Common myeloid progenitor, CD34-positive (primary cell): ENCODE data around the gene CYTH3.

ENCODE experiments used
- CTCF ChIA-PET: fragments of 350-600 bp; sonication (Branson Sonifier 250); formaldehyde crosslinking; loops from one replicate; lab custom pipeline; 2021; ENCODE audit warnings: antibody characterized with exemption; lab: Charles Lee
- POLR2A ChIA-PET: fragments of 350-600 bp; sonication (Branson Sonifier 250); formaldehyde crosslinking; loops from one replicate; lab custom pipeline; 2021; ENCODE audit warnings: antibody characterized with exemption; lab: Charles Lee
- DNase-seq, 3 donors: peaks; one replicate each; pipeline versions ENCODE4 v3.0.0 to v3.0.0-alpha.2; 2013
- H3K27ac ChIP-seq, 2 experiments: 1 replicate in 1 of 2; 2 replicates in 1 of 2; pipeline ENCODE4 v1.7.0; 2013; ENCODE audit warnings: inconsistent platforms in 2 of 2, low read length in 2 of 2, mild to moderate bottlenecking in 2 of 2, low read depth in 1 of 2, moderate library complexity in 1 of 2; ENCODE audit not compliant: severe bottlenecking in 2 of 2, insufficient read depth in 1 of 2, poor library complexity in 1 of 2
- H3K27me3 ChIP-seq, 5 experiments: replicated peaks in 2 of 5; 1 replicate in 3 of 5; 2 replicates in 2 of 5; pipeline versions ENCODE4 v1.6.1 to v1.7.0; 2013; ENCODE audit warnings: low read length in 4 of 5, mild to moderate bottlenecking in 2 of 5, moderate library complexity in 2 of 5, inconsistent platforms in 1 of 5; ENCODE audit not compliant: insufficient read depth in 5 of 5, control insufficient read depth in 4 of 5
- H3K36me3 ChIP-seq, 4 experiments: 1 replicate in 2 of 4; 2 replicates in 2 of 4; pipeline versions ENCODE4 v1.6.1 to v1.7.0; 2013; ENCODE audit warnings: low read length in 3 of 4, control low read depth in 1 of 4, mild to moderate bottlenecking in 1 of 4; ENCODE audit not compliant: control insufficient read depth in 4 of 4, insufficient read depth in 4 of 4
- H3K4me1 ChIP-seq, 4 experiments: 1 replicate in 3 of 4; 2 replicates in 1 of 4; pipeline versions ENCODE4 v1.6.1 to v1.7.1; 2013; ENCODE audit warnings: low read length in 3 of 4, mild to moderate bottlenecking in 3 of 4, control low read depth in 1 of 4, inconsistent platforms in 1 of 4, moderate library complexity in 1 of 4; ENCODE audit not compliant: control insufficient read depth in 4 of 4, insufficient read depth in 4 of 4; ENCODE audit errors: control extremely low read depth in 1 of 4
- H3K4me3 ChIP-seq, 7 experiments: 1 replicate in 4 of 7; 2 replicates in 3 of 7; pipeline versions ENCODE4 v1.5.1 to v1.7.0; 2013; ENCODE audit warnings: mild to moderate bottlenecking in 7 of 7, low read length in 6 of 7, moderate library complexity in 6 of 7, inconsistent platforms in 2 of 7, low read depth in 2 of 7, control low read depth in 1 of 7; ENCODE audit not compliant: insufficient read depth in 4 of 7, control insufficient read depth in 1 of 7; ENCODE audit errors: extremely low read depth in 1 of 7
- H3K9me3 ChIP-seq, 5 experiments: 1 replicate in 4 of 5; 2 replicates in 1 of 5; pipeline versions ENCODE4 v1.6.1 to v1.7.1; 2013; ENCODE audit warnings: low read length in 4 of 5, mild to moderate bottlenecking in 2 of 5, inconsistent platforms in 1 of 5, low read depth in 1 of 5, moderate library complexity in 1 of 5; ENCODE audit not compliant: control insufficient read depth in 4 of 5, insufficient read depth in 2 of 5; ENCODE audit errors: control extremely low read depth in 1 of 5
- WGBS: methylation state at CpG from one replicate; pipeline ENCODE4 v1.1.5; 2013; ENCODE audit not compliant: insufficient coverage; 5-methylcytosine and 5-hydroxymethylcytosine counted together

CYTH3 gene

GRCh38 chr7:6149996-6150395, 122.4 kb downstream of the CYTH3 start:
- Histone ChIP-seq H3K36me3 (peaks cover 17 to 93% (median 66%) of the 10 kb centered on the region in 4 experiments), H3K9me3 (no peaks in the 10 kb centered on the region), H3K4me3 (no peak overlapping the region), H3K27me3 (no peaks in the 10 kb centered on the region), H3K27ac (no peak overlapping the region), H3K4me1 (no peaks in the 10 kb centered on the region)
- 92% methylated on average over 18 of the region's 19 CpGs for WGBS
- POLR2A ChIA-PET: no interaction called here
- CTCF ChIA-PET: interaction anchor here (1.5 to 1.8 kb wide), 2 partner anchors 10 to 173 kb away, joined by 6 read pairs; no protein-coding TSS in a partner anchor
- no peak for DNase-seq

DNA sequence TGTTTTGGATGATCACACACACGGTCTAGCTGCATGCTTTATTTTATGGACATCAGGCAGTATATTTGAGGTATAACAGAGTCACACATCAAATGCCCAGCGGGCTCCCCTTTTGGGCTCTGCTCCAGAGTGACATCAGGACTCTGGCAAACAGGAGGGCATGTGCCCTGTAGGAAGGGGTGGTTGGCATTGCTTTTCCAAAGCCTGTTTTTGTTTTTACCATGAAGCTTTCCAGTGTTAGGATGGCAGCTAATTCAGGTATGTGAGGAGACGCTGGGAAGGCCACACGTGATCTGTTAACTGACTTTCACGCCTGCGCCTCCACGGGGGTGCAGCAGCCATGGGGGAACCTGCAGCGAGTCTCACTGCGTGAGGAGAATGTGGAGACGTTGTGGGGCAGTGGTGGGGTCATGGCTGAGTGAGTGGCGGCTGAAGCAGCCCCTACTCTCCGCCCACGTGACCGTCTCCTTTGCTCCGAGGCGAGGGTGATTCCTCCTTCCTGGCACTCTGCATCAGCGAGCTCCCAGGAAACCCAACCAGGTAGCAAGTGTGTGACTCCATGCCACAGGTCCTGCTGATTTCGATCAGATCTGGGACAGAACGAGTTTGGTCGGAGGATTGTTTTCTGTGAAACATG, 123.6 kb downstream of the CYTH3 start:
- H3K9me3 ChIP-seq: no peaks in the 10 kb centered on the region
- no peak overlapping the region for H3K27ac ChIP-seq
- peaks cover 17 to 88% (median 68%) of the 10 kb centered on the region in 4 experiments for H3K36me3 ChIP-seq
- ChIA-PET CTCF (interaction anchor here (0.8 to 1.5 kb wide), 3 partner anchors 9 to 174 kb away, joined by 3 to 6 read pairs (median 5); no protein-coding TSS in a partner anchor), POLR2A (interaction anchor here (0.6 kb wide), 1 partner anchor 158 kb away, joined by 5 read pairs; no protein-coding TSS in a partner anchor)
- DNase-seq: no peak
- H3K27me3 ChIP-seq: no peaks in the 10 kb centered on the region
- no peak overlapping the region for H3K4me3 ChIP-seq
- WGBS: 97% methylated on average over 20 of the region's 20 CpGs
- peaks cover 0 to 3% (median under 1%) of the 10 kb centered on the region in 4 experiments for H3K4me1 ChIP-seq

- peaks cover 17 to 87% (median 68%) of the 10 kb centered on the region in 4 experiments for H3K36me3 ChIP-seq
- no peak for DNase-seq
- ChIA-PET POLR2A (no interaction called here), CTCF (interaction anchor here (1.1 kb wide), 2 partner anchors 9 to 109 kb away, joined by 3 read pairs; no protein-coding TSS in a partner anchor)
- no peaks in the 10 kb centered on the region for H3K27me3 ChIP-seq
- H3K4me3 ChIP-seq: no peak overlapping the region
- no peaks in the 10 kb centered on the region for H3K9me3 ChIP-seq
- peaks cover 0 to 10% (median 4%) of the 10 kb centered on the region in 4 experiments for H3K4me1 ChIP-seq
- no peak overlapping the region for H3K27ac ChIP-seq
- WGBS: 100% methylated on average over 1 of the region's 8 CpGs
Measured at GRCh38 chr7:6147627-6148026, 124.8 kb downstream of the CYTH3 start.

DNA sequence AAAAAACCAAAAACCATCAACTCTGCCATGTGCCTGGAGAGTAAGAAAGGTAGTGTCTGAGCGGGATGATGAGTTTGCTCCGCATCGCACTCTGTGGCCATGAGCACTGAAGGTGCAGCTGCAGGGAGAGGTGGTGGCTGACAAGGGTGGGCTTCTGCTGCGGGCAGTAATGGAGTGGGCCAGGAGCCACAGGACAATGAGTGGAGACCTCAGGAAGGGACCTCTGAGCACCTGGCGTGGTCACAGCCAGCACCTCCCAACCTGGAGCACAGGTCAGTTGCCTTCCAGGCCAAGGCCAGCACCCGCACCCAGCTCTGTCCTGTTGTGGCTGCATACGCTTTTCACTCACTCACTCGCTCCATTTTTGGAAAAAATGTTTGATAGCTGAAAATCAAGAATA, 125.8 kb downstream of the CYTH3 start:
- peaks cover 12 to 81% (median 63%) of the 10 kb centered on the region in 4 experiments for H3K36me3 ChIP-seq
- no peaks in the 10 kb centered on the region for H3K27me3 ChIP-seq
- H3K27ac ChIP-seq: no peak overlapping the region
- H3K4me3 ChIP-seq: no peak overlapping the region
- no peak for DNase-seq
- ChIA-PET CTCF (interaction anchor here (1.1 kb wide), 1 partner anchor 110 kb away, joined by 3 read pairs; no protein-coding TSS in a partner anchor), POLR2A (no interaction called here)
- H3K9me3 ChIP-seq: no peaks in the 10 kb centered on the region
- 99% methylated on average over 7 of the region's 8 CpGs for WGBS
- peaks cover 0 to 10% (median 4%) of the 10 kb centered on the region in 4 experiments for H3K4me1 ChIP-seq

DNA sequence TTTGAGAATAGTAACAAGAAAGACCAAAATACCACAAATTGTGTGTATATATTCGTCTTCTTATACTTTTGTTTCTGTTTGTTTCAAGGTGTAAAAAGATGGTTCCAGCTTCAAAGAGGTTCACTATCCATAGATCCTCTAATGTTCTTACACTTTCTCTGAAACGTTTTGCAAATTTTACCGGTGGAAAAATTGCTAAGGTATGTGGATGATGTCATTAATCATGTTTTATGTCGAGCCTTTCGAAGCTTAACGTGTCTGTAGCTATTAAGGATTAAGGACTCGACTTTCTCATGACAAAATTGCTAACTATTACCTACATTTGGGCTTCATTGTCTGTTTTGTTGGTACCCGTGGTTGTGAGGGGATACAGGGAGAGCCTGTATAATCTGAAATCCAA, 128.4 kb downstream of the CYTH3 start:
- no peaks in the 10 kb centered on the region for H3K9me3 ChIP-seq
- no peak overlapping the region for H3K4me3 ChIP-seq
- 80% methylated on average over 1 of the region's 8 CpGs for WGBS
- CTCF ChIA-PET: interaction anchor here (0.7 kb wide), 1 partner anchor 321 kb away, joined by 5 read pairs; no protein-coding TSS in a partner anchor
- H3K27ac ChIP-seq: peak overlapping the region in 1 of 2 experiments; percentile 32
- H3K27me3 ChIP-seq: no peaks in the 10 kb centered on the region
- H3K36me3 ChIP-seq: peaks cover 6 to 60% (median 51%) of the 10 kb centered on the region in 4 experiments
- no peak for DNase-seq
- H3K4me1 ChIP-seq: peaks cover 5 to 21% (median 12%) of the 10 kb centered on the region in 4 experiments
- POLR2A ChIA-PET: no interaction called here

GRCh38 chr7:6142871-6143380, 129.5 kb downstream of the CYTH3 start:
- no peak overlapping the region for H3K27ac ChIP-seq
- no peaks in the 10 kb centered on the region for H3K27me3 ChIP-seq
- H3K9me3 ChIP-seq: no peaks in the 10 kb centered on the region
- peaks cover 0 to 51% (median 44%) of the 10 kb centered on the region in 4 experiments for H3K36me3 ChIP-seq
- H3K4me1 ChIP-seq: peaks cover 10 to 29% (median 19%) of the 10 kb centered on the region in 4 experiments
- POLR2A ChIA-PET: no interaction called here
- CTCF ChIA-PET: interaction anchor here (0.8 kb wide), 1 partner anchor 37 kb away, joined by 3 read pairs; no protein-coding TSS in a partner anchor
- 97% methylated on average over 16 of the region's 16 CpGs for WGBS
- H3K4me3 ChIP-seq: no peak overlapping the region
- no peak for DNase-seq
